SK-N-SH (cell line): Measurements from ENCODE around the gene PTCH2.

Experiments
- CTCF ChIP-seq: fragments of 200-600 bp; sonication (generic); IDR thresholded peaks from 2 replicates; pipeline ENCODE4 v1.6.1; 2017; ENCODE audit warnings: antibody characterized with exemption, mild to moderate bottlenecking, moderate library complexity
- GATA2 ChIP-seq: sonication (generic); formaldehyde crosslinking; IDR thresholded peaks from 2 replicates; pipeline ENCODE4 v1.5.0; 2020; ENCODE audit warnings: mild to moderate bottlenecking, missing genetic modification reagents
- JUND ChIP-seq: IDR thresholded peaks from 2 replicates; pipeline ENCODE4 v1.4.0; 2012
- MEF2A ChIP-seq: IDR thresholded peaks from 2 replicates; pipeline ENCODE4 v1.4.0; 2012; ENCODE audit warnings: low read depth, borderline replicate concordance
- NFIC ChIP-seq: IDR thresholded peaks from 2 replicates; pipeline ENCODE4 v1.4.0; 2012; ENCODE audit warnings: borderline replicate concordance
- POLR2AphosphoS5 ChIP-seq: IDR thresholded peaks from 2 replicates; pipeline ENCODE4 v1.6.1; 2012; ENCODE audit warnings: low read depth, low read length
- TAF1 ChIP-seq: IDR thresholded peaks from 2 replicates; pipeline ENCODE4 v1.6.1; 2012; ENCODE audit warnings: low read depth, mild to moderate bottlenecking, low read length, moderate library complexity, borderline replicate concordance
- USF1 ChIP-seq: IDR thresholded peaks from 2 replicates; pipeline ENCODE4 v1.4.0; 2012; ENCODE audit warnings: low read depth, borderline replicate concordance
- YY1 ChIP-seq: IDR thresholded peaks from 2 replicates; pipeline ENCODE4 v1.4.0; 2012; ENCODE audit warnings: low read depth, mild to moderate bottlenecking
- ZBTB33 ChIP-seq: IDR thresholded peaks from 2 replicates; pipeline ENCODE4 v1.4.0; 2012; ENCODE audit warnings: low read depth, borderline replicate concordance

GRCh38 chr1:44822131-44822701, 20.8 kb downstream of the PTCH2 start:
- TF ChIP-seq CTCF (no peak), POLR2AphosphoS5 (no peak), YY1 (no peak), MEF2A (no peak), GATA2 (no peak), USF1 (no peak), JUND (no peak), TAF1 (no peak), ZBTB33 (no peak), NFIC (no peak)
